Pancreas (tissue), 10 donors: ENCODE measurements around the gene PHLDB2. TPM values are rescaled to one million over a fixed set of nuclear protein-coding genes. Genes with fewer than 3 reads are reported as not detected.

Source experiments
- ATAC-seq, 4 donors: fragments of 200-7000 bp; cut with Tn5 transposase; one replicate each; pipeline versions ENCODE4 v1.8.0 to v1.9.1; 2020; ENCODE audit warnings: mild to moderate bottlenecking in 4 of 4, moderate library complexity in 4 of 4
- DNase-seq, 6 donors: peaks; one replicate each; pipeline ENCODE4 v3.0.0-alpha.2; 2020
- FAIRE-seq: peaks from 2 replicates; lab custom pipeline; 2012; peaks lifted over from hg19 to GRCh38; lab: Jason Lieb, UNC
- H3K27ac ChIP-seq, 4 donors: fragments of 200-600 bp; sonication (generic); 1 replicate in 3 of 4; 2 replicates in 1 of 4; pipeline versions ENCODE4 v1.5.0 to v1.8.0; 2020
- H3K27me3 ChIP-seq, 4 donors: fragments of 200-600 bp; one replicate each; pipeline ENCODE4 v1.8.0; 2021
- H3K36me3 ChIP-seq, 3 donors: fragments of 200-600 bp; sonication (generic) in 1 of 3; one replicate each; pipeline versions ENCODE4 v1.5.0 to v1.8.0; 2020 to 2021
- H3K4me1 ChIP-seq, 3 donors: fragments of 200-600 bp; one replicate each; pipeline ENCODE4 v1.8.0; 2021
- H3K4me3 ChIP-seq, 4 donors: fragments of 200-600 bp; sonication (generic) in 2 of 4; one replicate each; pipeline versions ENCODE4 v1.5.0 to v1.8.0; 2020 to 2021
- H3K9me3 ChIP-seq, 4 donors: fragments of 200-600 bp; one replicate each; pipeline ENCODE4 v1.8.0; 2021
- WGBS, 2 donors: extraction: QIAGEN DNeasy Blood & Tissue Kit; methylation state at CpG; one replicate each; pipeline ENCODE4 v1.1.7; 2013; 5-methylcytosine and 5-hydroxymethylcytosine counted together
- intact Hi-C, 3 donors: fragments of 100-400 bp; cut with DNase I; formaldehyde crosslinking; loops; one replicate each; pipeline versions ENCODE4 v1.11.1 to v1.14.2; 2022
- polyA plus RNA-seq, 2 donors: library from polyadenylated mRNA; stranded (reverse); fragments of 200-250 nt; gene quantifications; one replicate each; pipeline ENCODE4 v1.2.3, GENCODE V29; 2013
- total RNA-seq, 6 donors: library from RNA; stranded (reverse); fragmentation: NEBNext Ultra II Directional in 4 of 6; extraction: Animal tissue kit (Norgen Biotek cat#: 25700) in 4 of 6; gene quantifications; one replicate each; pipeline versions ENCODE4 v1.2.1 to v1.2.4, GENCODE V29; 2021 to 2023
- TF ChIP-seq, protein P1 (sequence below), 4 donors: fragments of 200-600 bp; sonication (generic) in 3 of 4; IDR thresholded peaks; one replicate each; pipeline versions ENCODE4 v1.5.0 to v1.8.0; 2021; ENCODE audit warnings: antibody characterized with exemption in 4 of 4
- donor health status: healthy with polysubstance abuse.
- donor health status: DM: no; HTN: no; CAD: no; lungs with moderate emphysema.
- donor health status: DM: no; HTN: no; CAD: no.
- donor health status: control.
- donor health status: control.
- donor health status: Bipolar disorder and iron deficiency.
- donor health status: DM: yes; HTN: yes; CAD: no.
- donor health status: DM: no; HTN: no; CAD: no.
- donor health status: DM: no; HTN: no; CAD: no.
- donor health status: DM: yes; HTN: yes; CAD: no.

The PHLDB2 gene
- total and polyA plus RNA-seq, 8 donors = 10.8 to 36.7 (median 15.1) TPM

DNA sequence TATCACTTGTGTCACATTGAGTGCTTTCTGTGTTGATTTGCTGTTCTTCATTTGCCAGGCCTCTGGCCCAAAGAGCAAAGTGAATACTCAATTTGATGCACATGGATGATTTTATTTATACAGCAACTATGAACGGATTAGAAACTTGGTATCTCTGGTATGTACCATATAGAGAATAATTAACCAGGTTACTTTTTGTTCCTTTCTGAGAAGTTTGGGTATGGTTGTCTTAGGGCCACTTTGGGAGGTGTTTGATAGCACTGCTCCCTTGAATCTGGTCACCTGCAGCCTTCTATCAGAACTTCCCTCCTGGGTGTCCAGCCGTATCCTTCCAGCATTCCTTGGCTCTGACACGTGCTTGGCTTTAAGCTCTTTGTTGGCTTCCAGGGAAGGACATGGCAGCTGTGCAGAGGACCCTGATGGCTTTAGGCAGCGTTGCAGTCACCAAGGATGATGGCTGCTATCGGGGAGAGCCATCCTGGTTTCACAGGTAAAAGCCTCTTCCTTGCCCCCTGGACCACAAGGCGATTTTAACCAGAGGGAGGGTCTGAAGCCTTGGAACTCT, 152.4 kb downstream of the PHLDB2 start:
- TF ChIP-seq, protein P1, sequence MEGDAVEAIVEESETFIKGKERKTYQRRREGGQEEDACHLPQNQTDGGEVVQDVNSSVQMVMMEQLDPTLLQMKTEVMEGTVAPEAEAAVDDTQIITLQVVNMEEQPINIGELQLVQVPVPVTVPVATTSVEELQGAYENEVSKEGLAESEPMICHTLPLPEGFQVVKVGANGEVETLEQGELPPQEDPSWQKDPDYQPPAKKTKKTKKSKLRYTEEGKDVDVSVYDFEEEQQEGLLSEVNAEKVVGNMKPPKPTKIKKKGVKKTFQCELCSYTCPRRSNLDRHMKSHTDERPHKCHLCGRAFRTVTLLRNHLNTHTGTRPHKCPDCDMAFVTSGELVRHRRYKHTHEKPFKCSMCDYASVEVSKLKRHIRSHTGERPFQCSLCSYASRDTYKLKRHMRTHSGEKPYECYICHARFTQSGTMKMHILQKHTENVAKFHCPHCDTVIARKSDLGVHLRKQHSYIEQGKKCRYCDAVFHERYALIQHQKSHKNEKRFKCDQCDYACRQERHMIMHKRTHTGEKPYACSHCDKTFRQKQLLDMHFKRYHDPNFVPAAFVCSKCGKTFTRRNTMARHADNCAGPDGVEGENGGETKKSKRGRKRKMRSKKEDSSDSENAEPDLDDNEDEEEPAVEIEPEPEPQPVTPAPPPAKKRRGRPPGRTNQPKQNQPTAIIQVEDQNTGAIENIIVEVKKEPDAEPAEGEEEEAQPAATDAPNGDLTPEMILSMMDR (IDR thresholded peaks at IDR 0.05) = no peak
- H3K9me3 ChIP-seq = no peaks in the 10 kb centered on the region
- WGBS, 2 donors = 71 to 77% methylated on average over 6 of the region's 6 CpGs
- no peaks in the 10 kb centered on the region for H3K36me3 ChIP-seq
- intact Hi-C loops = no loop called here
- no peak for FAIRE-seq
- DNase-seq = no peak
- H3K27me3 ChIP-seq = no peaks in the 10 kb centered on the region
- H3K4me1 ChIP-seq = no peaks in the 10 kb centered on the region
- H3K4me3 ChIP-seq = no peak overlapping the region
- no peak overlapping the region for H3K27ac ChIP-seq
- ATAC-seq = no peak

DNA sequence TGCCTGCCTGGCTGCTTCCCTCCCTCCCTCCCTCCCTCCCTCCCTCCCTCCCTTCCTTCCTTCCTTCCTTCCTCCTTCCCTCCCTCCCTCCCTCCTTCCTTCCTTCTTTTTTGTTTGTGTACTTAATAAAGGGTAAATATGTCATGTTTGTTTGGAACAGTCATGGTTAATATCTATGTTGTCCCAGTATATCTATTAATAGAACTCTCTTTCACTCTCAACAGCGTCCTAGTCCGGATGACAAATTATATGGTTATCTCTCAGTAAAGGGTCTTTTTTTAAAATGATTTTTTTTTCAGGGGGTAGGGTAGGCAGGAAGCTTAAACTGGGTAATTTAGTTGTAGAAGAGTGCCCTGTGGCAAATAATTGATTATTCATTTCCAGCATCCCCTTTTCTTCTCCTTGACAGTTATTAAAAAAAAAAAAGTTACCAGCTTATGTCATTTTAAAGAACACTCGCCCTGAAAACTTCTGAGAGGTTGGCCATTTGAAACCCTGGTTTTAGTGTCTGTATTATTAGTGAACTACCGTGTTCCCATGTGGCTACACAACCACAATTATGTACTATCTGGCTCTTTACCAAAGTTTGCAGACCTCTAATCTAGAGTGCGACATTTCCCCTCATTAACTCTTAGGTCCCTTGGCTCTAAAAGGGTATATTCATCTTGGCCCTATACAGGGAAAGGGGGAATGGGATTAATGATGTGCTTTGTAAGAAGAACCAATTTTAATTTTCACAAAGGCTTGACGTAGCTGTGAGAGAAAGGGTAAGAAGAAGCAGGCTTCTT, 153.3 kb downstream of the PHLDB2 start:
- H3K4me1 ChIP-seq = no peaks in the 10 kb centered on the region
- intact Hi-C loops = no loop called here
- no peak overlapping the region for H3K27ac ChIP-seq
- no peaks in the 10 kb centered on the region for H3K9me3 ChIP-seq
- WGBS, 2 donors = 51 to 60% methylated on average over 6 of the region's 6 CpGs
- ATAC-seq (no peak), DNase-seq (no peak), FAIRE-seq (no peak)
- TF ChIP-seq, protein P1 (IDR thresholded peaks at IDR 0.05) = no peak
- H3K4me3 ChIP-seq = no peak overlapping the region
- H3K27me3 ChIP-seq = no peaks in the 10 kb centered on the region
- H3K36me3 ChIP-seq = no peaks in the 10 kb centered on the region

DNA sequence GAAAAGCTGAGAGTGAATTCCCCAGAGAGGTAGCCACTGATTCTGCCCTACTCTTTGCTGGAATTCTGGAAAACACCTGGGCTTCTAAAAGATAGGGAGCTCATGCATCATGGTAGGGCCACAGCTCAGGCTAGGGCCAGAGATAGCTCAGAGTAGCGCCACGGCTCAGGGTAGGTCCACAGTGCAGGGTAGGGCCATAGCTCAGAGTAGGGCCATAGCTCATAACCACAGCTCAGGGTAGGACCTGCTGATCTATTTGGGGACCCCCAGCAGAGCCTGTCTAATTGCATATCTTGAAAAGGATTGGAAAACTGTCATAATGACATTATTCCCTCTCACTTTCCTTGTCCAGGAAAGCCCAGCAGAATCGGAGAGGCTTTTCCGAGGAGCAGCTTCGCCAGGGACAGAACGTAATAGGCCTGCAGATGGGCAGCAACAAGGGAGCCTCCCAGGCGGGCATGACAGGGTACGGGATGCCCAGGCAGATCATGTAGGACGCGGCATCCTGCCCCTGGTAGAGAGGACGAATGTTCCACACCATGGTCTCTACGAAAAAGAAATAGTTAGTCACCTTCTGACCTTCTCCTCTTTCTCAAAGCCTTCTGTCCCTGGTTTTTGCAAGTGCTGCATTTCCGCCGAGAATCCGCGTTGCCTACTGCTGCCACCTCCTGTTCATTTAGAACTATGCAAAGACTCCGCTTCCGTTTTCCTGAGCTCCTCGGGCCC, 154.2 kb downstream of the PHLDB2 start:
- H3K27ac ChIP-seq = no peak overlapping the region

DNA sequence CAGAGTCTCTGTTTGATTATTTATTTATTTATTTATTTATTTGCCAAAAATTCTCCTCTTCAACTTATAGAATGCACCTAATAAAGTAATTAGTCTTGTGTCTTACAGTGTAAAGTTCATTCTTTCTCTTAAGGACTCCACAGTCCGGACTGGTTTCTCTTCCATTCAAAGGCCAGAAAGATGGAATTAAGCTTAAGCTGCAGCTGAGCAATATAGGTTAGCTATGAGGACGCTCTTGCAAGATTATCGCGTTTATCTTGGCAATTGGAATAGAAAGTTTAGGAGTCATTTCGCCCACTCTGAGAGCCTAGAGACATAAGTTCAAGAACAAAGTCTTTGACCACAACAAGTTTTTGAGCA, 154.7 kb downstream of the PHLDB2 start:
- TF ChIP-seq, protein P1 (IDR thresholded peaks at IDR 0.05) = peak in 2 of 4 donors; percentile 5 to 31
- Histone ChIP-seq H3K27ac (no peak overlapping the region), H3K27me3 (no peaks in the 10 kb centered on the region), H3K4me1 (no peaks in the 10 kb centered on the region), H3K9me3 (no peaks in the 10 kb centered on the region), H3K4me3 (no peak overlapping the region), H3K36me3 (no peaks in the 10 kb centered on the region)
- FAIRE-seq (no peak), ATAC-seq (peak; percentile 14 to 50 (median 36)), DNase-seq (no peak)
- intact Hi-C loops = no loop called here
- WGBS, 2 donors = 35 to 42% methylated on average over 5 of the region's 5 CpGs

More for the DNA sequence above, 154.2 kb downstream of the PHLDB2 start:
- no peaks in the 10 kb centered on the region for H3K27me3 ChIP-seq
- 29 to 33% methylated on average over 19 of the region's 19 CpGs for WGBS, 2 donors
- H3K9me3 ChIP-seq = no peaks in the 10 kb centered on the region
- H3K36me3 ChIP-seq = no peaks in the 10 kb centered on the region
- H3K4me1 ChIP-seq = no peaks in the 10 kb centered on the region
- TF ChIP-seq, protein P1 (IDR thresholded peaks at IDR 0.05) = peak in 3 of 4 donors; percentile 53 to 62 (median 54)
- FAIRE-seq = peak; percentile 94
- intact Hi-C loops = no loop called here
- no peak overlapping the region for H3K4me3 ChIP-seq
- DNase-seq = peak; percentile 27 to 78 (median 58)
- ATAC-seq = peak; percentile 89 to 98 (median 95)
